Mucosa of gallbladder (tissue), 1 donor: ENCODE measurements around the gene ATXN1. TPM values are rescaled to one million over a fixed set of nuclear protein-coding genes. Genes with fewer than 3 reads are reported as not detected.
"Not testable (repeated sequence)": the region's sequence is repeated elsewhere in the genome, so short reads cannot be mapped to it uniquely, and the experiment has no call there.

Experiments
- DNase-seq: peaks from one replicate; pipeline ENCODE4 v3.0.0-alpha.2; 2020; ENCODE audit warnings: low spot score
- total RNA-seq: library from RNA; stranded (reverse); gene quantifications from one replicate; pipeline ENCODE4 v1.2.1, GENCODE V29; 2021
- donor health status: DM: no; HTN: no; CAD: no.

ATXN1 gene
- total RNA-seq, 1 donor from 2014 or later: 71.0 TPM

GRCh38 chr6:16570946-16571345 is 190.3 kb downstream of the ATXN1 start:
- DNase-seq: no peak

GRCh38 chr6:16570221-16570553 is 191.1 kb downstream of the ATXN1 start:
- no peak for DNase-seq

GRCh38 chr6:16568128-16568527 is 193.1 kb downstream of the ATXN1 start:
- no peak for DNase-seq

GRCh38 chr6:16567071-16567470 is 194.2 kb downstream of the ATXN1 start:
- no peak for DNase-seq

GRCh38 chr6:16564436-16564835 is 196.8 kb downstream of the ATXN1 start:
- no peak for DNase-seq

GRCh38 chr6:16563628-16564240 is 197.5 kb downstream of the ATXN1 start:
- no peak for DNase-seq

- no peak for DNase-seq
Measured at GRCh38 chr6:16562498-16562897, 198.8 kb downstream of the ATXN1 start.

GRCh38 chr6:16559071-16559470 is 202.2 kb downstream of the ATXN1 start:
- DNase-seq: no peak

- DNase-seq: no peak
Measured at GRCh38 chr6:16555550-16555949, 205.7 kb downstream of the ATXN1 start.

GRCh38 chr6:16553531-16553930 is 207.7 kb downstream of the ATXN1 start:
- DNase-seq: no peak

GRCh38 chr6:16551466-16551865 is 209.8 kb downstream of the ATXN1 start:
- DNase-seq: no peak

- no peak for DNase-seq
Measured at GRCh38 chr6:16548121-16548520, 213.1 kb downstream of the ATXN1 start.

GRCh38 chr6:16547587-16547986 is 213.7 kb downstream of the ATXN1 start:
- no peak for DNase-seq

GRCh38 chr6:16546861-16547260 is 214.4 kb downstream of the ATXN1 start:
- no peak for DNase-seq

GRCh38 chr6:16545382-16545781 is 215.9 kb downstream of the ATXN1 start:
- DNase-seq: no peak

GRCh38 chr6:16544521-16544920 is 216.7 kb downstream of the ATXN1 start:
- DNase-seq: no peak

- DNase-seq: peak; percentile 40
Measured at GRCh38 chr6:16544006-16544405, 217.3 kb downstream of the ATXN1 start.

- DNase-seq: no peak
Measured at GRCh38 chr6:16543521-16543920, 217.7 kb downstream of the ATXN1 start.

GRCh38 chr6:16542070-16542469 is 219.2 kb downstream of the ATXN1 start:
- DNase-seq: no peak

GRCh38 chr6:16540804-16541752 is 220.2 kb downstream of the ATXN1 start:
- DNase-seq: no peak

- DNase-seq: not testable (repeated sequence)
Measured at GRCh38 chr6:16540383-16540782, 220.9 kb downstream of the ATXN1 start.

- DNase-seq: peak; percentile 34
Measured at GRCh38 chr6:16539086-16539931, 222.0 kb downstream of the ATXN1 start.
